NCI-H2081 (cell line): ENCODE results near the gene ST8SIA4.
A peak's percentile ranks its signal among the peaks of the same experiment; 100 is the strongest.

ENCODE experiments used
- DNase-seq, 2 experiments: peaks; one replicate each; lab custom pipeline; 2025; lab: John Stamatoyannopoulos, UW

The ST8SIA4 gene, protein sequence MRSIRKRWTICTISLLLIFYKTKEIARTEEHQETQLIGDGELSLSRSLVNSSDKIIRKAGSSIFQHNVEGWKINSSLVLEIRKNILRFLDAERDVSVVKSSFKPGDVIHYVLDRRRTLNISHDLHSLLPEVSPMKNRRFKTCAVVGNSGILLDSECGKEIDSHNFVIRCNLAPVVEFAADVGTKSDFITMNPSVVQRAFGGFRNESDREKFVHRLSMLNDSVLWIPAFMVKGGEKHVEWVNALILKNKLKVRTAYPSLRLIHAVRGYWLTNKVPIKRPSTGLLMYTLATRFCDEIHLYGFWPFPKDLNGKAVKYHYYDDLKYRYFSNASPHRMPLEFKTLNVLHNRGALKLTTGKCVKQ

DNA sequence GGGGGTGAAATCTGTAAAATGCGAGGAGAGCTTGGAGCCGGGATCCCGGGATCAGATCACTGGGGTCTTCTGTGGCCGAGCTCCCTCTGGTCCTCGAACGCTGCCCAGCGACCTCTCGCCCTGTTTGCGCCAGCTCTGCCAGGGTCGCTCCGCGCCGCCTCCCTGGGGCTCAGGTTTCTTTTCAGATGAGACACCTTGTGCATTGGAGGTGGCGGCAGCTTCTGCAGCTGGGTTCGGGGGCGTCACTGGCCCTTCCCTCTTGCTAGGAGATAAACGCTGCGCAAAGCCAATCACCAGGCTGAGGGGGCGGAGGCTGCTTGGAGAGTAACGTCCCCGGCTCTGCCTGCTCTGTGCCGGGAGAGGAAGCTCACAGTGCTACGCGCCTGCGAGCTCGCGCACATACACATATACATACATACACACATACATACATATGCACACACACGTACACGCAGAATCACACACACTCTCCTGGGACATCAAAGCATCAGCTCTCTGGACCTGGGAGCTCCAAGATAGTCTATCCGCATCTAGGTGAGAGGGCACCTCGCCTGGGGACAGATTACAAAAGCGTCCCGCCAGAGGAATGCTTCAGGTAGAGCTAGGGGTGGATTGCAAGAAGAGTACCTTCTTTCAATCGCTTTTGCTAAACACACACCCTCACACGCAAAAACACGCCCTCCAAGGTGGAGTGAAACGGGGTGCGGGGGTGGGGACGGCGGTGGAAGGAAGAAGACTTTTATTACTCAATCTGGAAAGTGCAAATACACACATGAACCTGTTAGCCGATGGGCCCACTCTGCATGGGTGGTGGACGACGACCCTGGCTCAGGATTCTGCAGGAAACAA is at the start of gene ST8SIA4:
Gene ST8SIA4, minus strand, starts transcription at position 244 of the 849 bp plus-strand sequence. CDS start 327 bp downstream, outside the sequence.
- DNase-seq: peak in 1 of 2 experiments; percentile 13

DNA sequence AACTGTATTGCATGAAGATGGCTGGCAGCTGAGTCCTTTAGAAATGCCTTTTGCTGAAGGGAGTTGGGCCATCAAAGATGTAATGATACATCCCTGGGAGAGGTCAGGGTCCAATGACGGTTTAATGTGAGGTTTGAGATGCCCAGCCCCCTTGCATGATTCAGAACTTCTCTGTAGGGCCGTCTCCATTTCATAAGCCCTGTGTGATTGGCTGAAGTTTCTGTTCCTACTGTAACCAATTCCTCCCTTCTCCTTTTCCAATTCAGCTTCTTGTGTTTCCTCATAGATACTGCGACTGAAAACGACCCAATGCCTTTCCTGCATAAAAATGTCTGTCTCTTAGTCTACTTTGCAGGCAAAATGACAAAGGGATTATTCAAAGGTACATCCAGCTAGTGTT is 47.9 kb upstream of the ST8SIA4 start:
- no peak for DNase-seq

DNA sequence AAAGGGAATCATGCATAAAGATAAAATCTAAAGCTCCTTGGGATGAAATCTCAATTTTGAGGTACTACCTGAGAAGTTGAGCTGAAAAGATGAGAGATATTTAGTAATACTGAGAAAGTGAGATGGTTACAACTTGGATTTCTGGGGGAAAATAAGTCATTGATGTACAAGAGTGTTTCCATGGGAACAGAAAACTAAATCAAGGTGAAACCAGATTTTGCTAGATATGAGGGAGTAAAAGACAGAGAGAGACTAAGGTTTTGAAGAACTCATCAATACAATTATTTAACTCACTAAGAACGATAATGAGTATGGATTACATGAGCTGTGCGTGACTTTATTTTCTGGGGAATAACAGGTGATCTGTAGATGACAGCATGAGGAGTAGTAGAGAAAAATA is 10.2 kb upstream of the ST8SIA4 start:
- no peak for DNase-seq

DNA sequence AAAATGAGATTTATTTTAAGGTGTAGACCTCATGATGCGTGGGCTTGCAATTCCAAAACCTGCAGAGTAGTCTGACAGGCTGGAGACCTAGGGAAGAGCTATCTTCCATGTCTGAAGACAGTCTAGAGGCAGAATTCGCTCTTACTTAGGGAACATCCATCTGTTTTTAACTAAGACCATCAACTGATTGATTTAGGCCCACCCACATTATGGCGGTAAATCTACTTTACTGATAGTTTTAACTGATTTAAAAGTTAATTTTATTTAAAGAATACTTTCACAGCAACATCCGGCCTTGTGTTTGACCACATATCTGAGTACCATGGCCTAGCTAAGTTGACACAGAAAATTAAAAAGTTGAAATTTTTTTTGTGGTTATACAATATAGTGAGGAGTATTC is 6.0 kb upstream of the ST8SIA4 start:
- DNase-seq: no peak

DNA sequence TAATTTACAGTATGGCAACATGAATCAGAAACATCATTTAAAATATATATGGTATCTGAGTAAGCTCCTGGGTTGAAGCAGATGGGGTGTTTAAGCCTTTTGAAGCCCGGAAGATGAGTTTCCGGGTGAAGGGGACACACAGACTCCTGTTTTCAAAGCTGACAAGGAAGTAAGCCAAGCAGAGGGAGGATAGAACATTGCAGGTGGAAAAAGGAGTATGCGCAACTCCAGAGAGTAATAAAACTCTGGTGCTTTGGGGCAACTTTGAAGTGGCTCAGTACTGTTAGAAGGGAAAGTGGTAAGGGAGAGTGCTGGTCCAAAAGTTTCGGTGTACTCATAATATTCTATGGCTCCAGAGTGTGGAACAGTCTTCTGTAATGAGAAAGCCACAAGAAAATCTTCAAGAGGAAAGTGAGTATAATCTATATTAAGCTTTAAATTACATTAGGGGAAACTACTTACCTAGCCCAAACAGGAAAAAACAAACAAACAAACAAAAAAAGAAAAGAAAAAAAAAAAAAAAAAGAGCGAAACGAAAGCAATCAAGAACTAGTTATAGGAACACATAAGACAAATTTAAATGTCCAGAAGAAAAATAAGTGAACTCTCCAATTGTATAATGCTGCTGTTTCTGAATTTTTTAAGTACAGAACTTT is 2.3 kb upstream of the ST8SIA4 start:
- DNase-seq: no peak

DNA sequence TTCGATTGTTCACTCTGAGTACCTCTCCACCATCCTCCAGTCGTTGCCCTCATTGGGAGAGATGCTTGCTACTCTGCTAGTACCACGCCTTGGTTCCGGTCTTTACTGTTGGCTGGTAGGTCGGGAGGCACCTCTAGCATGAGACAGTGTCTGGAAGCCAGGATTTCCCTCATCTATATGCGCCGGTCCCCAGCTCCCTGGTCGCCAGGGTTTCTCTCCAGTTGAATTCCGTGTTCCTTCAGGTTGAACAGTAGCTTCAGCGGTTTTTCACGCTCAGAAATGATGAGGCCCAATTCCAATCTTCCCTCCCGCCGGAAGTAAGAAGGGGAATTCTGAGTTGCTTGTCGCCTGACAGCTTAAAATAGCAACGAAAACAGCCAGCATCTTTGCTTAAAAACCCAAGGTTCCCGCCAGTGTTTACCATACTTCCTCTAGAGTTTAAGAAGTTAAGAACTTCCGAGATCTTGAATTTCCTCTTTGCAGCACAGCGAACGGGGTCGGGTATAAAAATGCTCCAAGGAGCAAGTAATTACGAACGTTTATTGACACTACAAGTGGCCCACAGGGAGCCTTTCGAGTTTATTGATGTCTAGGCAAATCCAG is 1.3 kb upstream of the ST8SIA4 start:
- no peak for DNase-seq

DNA sequence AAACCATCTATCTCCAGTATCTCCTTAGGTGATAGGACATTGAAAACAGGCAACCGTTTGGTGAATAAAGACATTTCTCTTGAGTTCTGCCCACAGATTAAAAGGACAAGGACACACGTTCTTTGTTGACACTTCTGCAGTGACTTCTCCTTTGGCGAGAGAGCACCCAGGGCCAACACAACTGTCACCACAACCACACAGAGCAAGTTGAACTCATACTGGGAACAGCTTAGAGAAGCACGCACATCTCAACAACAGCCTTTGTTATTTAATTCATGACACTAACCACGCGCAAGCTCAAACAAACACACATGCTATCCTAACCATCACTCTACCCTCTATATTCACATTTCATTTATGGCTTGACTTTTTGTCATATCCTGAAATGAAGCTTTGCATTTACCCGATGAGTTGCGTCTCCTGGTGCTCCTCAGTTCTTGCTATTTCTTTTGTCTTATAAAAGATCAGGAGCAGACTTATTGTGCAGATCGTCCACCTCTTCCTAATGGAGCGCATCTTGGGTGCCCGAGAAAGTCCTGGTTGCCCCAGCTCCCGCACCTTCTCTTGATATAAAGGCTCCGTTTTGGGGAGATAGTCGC is 543 bp downstream of the ST8SIA4 start:
- no peak for DNase-seq

DNA sequence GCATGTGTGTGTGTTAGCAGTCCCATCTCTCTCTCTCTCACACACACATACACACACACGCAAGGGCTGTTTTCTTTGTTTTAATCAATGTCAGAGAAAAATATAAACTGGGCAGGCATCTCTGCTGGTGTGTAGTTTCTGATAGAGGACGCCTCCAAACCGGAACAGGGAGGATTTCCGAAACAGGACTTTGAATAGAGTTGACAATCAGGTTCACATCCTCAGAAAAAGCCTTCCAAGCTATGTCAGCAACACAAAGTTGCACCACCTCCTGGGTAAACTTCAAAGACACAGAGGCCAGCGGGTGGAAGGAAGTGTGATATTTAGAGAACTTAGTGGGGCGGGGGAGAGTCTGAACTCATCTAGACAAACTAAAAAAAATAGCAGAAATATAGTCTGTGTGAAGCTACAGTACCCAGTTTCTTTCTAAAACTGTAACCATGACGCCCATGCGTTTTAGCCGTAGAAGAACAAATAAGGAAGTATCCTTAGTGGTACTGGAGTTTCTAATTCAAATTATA is 1.2 kb downstream of the ST8SIA4 start:
- no peak for DNase-seq

DNA sequence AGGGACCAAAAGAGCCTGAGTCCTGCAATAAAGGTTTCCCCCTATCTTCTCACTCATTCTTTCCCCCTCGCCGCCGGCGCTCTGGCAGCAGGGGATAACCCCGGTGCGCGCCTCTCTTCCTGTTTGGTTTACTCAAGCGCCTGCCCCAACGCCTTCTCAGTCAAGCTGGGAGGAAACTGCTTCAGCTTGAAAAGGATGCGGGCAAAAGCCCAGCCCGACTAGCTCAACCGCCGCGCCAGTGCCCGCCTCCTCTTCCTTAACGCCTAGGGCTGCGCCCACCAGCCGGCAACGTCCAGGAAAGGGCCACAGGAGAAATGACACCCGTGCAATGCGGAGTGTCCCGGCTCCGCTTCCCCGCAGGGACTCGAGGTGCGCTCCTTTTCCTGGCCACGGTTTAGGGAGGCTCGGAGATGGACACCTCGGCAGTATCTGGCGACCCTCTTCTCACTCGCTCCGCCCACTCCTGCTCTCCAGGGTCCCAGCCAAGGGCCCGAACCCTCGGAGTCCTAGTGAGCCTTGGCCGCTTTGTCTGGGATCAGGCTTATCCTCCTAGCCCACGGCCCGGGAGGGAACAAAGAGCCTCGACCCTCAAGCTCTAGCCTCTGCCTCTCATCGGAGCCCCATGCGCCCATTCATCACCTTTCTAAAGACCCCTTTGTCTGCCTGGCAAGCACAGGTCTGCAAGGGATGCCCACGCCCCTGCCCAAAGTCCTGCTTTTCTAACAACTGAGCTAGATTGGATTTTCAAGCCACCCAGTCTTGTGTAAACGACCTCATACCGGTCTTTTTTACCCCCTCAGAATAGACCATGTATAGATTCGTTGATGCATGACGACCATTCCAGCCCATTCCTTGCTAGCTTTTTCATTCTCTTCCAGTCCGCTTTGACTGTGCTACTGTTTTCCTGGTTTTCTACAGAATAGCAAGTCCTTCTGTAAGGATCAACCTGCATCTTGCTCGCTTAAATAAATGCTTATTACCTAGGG is 2.0 kb downstream of the ST8SIA4 start:
- DNase-seq: peak; percentile 2 to 15

DNA sequence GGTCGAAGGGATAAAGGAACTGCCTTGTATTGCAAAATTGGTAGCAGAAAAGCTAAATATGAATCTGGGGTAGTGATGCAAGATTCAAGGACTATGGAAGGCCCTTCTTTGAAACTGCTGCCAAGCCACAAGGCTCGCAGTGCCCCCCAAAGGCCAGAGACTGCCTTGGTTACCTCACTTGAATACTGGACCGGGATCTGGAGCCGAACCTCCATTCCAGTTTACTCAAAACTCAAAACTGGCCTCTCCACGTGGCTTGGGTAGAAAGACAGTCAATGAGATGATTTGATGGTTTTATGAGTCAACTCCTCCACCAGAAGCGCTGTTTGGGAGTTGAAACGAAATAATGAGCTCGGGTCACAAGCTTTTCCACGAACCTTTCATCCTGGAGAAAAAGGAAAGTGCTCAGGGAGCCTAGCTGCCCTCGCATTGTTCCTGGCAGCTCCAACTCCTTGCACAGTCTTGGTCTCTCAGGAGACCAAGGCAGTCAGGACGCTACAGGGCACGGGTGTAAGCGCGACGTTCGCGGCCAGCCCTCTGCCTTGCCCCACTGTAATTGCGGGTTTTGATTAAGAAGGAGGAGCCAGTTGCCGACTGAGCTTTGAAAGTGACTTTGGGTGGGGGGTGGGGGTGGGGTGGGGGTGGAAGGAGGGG is 2.8 kb downstream of the ST8SIA4 start:
- DNase-seq: no peak

DNA sequence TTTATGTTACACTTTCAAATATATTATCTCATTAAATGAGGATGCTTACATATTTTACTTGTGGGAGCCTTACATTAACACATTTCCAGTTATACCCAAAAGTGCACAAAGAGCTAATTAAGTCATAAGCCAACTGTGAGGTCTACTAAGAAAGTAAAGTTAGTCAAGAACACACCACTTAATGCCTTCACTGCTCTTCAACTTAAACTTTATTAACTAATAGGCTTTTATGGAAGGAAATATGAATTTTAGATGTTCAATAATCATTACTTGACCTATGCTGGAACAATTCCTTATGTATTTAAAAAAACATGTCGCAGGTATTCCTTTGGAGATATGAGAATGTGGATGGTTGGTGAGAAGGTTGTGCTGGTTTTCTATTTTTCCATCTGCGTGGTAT is 3.4 kb downstream of the ST8SIA4 start:
- no peak for DNase-seq

DNA sequence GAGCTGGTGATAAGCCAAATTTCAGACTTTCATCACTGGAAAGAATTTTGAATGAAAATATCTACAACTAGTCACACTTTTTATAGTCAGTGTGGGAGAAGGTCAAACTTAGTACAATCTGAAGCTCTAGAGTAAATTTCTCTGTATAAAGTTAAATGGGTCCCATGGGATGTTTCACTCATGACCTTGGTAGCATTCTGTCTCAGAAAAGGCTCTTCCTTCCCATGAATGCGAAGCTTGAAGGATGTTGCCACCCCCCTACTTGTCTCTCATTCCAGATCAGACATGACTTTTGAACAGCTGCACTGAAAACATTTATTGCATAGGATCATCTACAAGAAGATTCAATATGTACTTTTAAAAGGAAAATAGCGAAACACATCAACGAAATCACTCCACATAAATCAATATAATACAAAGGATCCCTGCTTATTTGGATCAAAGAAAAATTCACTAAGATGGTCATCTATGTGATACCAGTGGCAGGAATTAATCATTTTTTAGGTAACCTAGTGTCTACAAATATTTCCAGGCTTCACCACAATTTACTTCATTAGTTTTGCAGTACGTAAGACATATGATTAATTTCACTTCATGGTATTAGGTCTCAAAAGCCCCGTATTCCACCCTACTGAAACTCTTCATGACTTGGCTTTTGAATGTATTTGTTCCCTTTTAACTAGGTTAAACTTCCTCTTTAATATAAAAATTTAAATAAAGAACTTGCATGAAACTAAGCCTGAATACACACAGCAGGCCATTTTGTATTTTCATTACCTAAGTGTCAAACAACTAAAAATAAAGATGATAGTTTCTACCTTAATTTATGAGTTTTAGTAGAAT is 4.4 kb downstream of the ST8SIA4 start:
- DNase-seq: no peak

DNA sequence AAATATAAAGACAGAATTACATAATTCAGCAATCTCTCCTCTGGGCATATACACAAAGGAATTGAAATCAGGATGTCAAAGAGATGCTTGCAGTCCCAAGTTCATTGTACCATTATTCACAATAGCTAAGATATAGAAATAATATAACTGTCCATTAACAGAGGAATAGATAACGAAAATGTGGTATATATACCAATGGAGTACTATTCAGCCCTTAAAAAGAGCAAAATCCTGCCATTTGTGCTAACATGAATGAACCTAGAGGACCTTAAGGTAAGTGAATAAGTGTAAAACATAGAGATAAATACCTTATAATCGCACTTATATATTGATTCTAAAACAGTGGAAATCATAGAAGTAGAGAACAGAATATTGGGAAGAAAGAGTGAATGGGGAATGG is 7.0 kb downstream of the ST8SIA4 start:
- DNase-seq: no peak

DNA sequence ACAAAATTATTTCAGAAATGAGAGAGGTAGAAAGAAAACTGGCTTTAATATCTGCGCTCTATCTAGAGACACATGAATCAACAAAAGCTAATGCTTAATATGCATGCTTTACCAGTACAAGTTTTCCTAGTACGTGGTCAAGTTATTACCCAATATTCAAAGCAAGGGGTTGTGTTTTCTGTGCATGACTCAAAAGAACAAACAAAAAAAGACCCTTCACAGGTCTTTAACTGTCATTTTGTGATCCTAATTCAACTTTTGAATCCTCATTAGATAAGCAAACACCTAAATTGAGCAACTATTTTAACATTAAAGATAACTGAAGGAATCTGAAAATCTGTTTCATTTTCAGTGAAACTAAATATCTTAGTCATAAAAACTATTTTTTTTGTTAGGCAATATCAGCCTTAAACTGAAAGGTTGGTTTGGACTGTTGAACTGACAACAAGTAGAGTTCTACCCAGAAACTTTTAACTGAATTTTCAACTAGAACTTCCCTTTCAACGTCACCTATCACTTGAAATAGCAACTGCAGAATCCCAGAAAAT is 12.5 kb downstream of the ST8SIA4 start:
- no peak for DNase-seq

DNA sequence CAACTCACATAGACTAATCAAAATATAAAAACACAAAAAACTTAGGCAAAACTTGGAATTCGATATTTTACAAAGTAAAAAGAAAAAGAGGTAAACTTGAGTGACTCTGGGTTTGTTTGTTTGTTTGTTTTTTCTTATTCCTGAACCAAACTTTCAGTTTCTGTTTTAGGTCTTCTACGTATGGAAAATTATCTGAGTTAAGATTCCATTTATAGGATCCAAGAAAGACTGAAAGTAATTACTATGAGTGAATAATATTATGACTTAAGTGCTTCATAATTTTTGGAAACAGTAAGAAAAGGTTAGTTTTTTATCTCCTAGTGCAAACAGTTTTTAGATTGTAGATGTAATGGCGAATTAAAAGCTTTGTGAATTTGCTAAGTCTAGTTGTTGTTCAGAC is 13.2 kb downstream of the ST8SIA4 start:
- DNase-seq: no peak

DNA sequence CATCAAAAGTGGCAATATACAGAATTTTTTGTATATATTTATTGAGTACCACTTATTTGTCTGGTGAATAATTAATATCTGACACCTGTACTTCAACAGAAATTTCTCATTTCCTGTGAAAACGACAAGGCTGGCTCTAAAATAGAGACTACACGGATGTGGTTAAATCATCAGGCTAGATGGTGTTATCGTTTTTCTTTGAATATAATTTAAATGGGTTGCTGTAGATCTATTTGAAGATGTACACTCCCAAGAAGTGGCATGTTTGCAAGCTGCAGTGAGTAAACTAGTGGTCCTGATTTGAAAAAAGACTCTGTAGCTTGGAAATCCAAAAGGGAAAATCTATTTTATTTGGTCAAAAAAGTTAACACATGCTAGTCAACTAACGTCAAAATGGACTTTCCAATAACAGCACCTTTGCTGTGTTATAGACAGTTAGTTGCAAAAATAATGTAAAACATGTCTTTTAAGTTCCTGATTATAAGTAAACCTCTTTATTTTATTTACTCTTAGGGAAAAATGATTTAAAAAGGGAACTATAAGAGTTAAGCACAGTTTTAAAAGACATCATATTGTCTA is 13.8 kb downstream of the ST8SIA4 start:
- no peak for DNase-seq

DNA sequence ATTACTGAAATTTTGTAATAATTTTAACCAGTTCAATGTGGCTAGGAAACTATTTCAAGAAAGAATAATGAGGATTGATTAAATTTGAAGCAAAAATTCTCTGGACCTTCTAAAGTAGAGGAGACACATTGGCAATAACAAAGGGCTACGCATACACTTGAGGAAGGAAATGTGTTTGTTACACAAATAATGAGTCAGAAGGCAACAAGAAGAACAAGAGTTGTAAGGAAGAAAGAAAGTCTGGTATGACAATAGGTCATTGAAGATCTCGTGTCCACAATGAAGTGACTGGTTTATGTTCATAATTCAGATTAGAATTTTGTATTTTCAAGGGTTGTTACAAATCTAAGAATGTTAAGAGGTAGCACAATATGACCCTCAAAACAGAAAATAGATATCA is 25.8 kb downstream of the ST8SIA4 start:
- DNase-seq: no peak
